Stimulated activated CD4-positive, alpha-beta T cell treated with anti-CD3 and anti-CD28 coated beads, Interleukin-1b, Interleukin-23, amount 100 ng/mL, for 1 hour (primary cell): ENCODE data around the gene PFN1.

Experiments used
- DNase-seq, 2 donors: peaks; one replicate each; pipeline ENCODE4 v3.0.0-alpha.2; 2020; ENCODE audit warnings: low read depth in 2 of 2

Gene PFN1

DNA sequence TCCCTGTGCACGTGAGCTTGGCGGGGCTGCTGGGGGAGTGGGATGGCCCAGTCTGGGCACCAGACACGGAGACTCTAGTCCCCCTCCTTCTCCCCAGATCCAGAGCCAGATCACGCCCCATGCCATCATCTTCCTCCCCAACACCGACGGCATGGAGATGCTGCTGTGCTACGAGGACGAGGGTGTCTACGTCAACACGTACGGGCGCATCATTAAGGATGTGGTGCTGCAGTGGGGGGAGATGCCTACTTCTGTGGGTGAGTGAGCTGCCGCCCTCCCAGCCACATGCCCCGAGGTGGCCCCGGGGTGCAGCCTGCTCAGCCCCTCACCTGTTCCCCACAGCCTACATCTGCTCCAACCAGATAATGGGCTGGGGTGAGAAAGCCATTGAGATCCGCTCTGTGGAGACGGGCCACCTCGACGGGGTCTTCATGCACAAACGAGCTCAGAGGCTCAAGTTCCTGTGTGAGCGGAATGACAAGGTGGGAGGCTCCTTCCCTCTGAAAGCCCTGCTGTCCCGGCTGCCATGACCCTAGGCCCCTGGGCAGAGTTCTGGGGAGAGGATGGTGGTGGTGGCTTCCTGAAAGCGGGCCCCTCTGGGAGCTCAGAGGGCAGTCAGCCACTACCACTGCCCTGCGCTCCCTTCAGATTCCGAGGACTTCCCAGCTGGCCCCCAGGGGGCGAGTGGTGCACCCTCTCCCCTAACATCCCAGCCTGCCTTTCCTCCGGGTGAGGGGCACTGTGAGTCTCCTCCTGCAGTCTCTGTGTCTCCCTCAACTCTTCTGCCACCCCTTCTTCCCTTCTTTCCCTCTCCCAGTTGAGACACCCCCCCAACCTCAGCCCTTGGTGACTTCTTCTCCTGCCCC is 51.8 kb downstream of the PFN1 start:
- DNase-seq, result no peak

DNA sequence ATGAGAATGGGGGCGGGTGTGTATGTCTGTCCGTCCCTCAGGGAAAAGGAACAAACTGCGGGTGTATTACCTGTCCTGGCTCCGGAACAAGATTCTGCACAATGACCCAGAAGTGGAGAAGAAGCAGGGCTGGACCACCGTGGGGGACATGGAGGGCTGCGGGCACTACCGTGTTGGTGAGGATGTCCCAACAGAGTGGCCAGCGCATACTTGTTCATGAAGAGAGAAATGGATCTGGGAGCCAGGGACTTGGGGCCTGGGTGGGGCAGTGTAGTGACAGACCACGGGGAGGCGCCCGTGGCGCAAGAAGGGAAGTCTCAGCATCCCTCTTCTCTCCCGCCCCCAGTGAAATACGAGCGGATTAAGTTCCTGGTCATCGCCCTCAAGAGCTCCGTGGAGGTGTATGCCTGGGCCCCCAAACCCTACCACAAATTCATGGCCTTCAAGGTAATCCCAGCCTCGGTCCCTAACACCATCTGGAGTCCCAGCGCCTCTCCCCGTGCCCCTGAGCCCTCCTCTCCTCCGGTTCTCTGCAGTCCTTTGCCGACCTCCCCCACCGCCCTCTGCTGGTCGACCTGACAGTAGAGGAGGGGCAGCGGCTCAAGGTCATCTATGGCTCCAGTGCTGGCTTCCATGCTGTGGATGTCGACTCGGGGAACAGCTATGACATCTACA is 52.5 kb downstream of the PFN1 start:
- no peak for DNase-seq
